ENCODE results near the gene SIAE.

DNA sequence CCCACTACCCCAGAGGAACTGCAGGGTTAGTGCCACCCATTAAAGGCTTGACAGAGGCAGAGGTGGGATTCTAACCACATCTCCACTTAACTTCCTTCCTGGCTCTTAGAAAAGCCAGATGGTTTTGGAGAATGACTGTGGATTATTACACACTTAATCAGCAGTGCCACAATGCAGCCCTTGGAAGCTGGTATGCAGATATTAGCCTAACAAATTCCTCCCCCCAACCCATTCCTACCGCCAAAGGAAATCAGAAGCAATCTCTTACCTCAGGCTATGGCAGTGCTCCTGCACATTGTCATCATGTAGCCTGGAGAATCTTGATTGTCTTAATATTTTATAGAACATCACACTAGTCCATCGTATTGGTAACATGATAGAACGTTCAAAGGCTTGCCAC is 43.1 kb upstream of the SIAE start:
- no peak for TF ChIP-seq POLR2A (IDR thresholded peaks at IDR 0.05)
- TF ChIP-seq, protein P1, sequence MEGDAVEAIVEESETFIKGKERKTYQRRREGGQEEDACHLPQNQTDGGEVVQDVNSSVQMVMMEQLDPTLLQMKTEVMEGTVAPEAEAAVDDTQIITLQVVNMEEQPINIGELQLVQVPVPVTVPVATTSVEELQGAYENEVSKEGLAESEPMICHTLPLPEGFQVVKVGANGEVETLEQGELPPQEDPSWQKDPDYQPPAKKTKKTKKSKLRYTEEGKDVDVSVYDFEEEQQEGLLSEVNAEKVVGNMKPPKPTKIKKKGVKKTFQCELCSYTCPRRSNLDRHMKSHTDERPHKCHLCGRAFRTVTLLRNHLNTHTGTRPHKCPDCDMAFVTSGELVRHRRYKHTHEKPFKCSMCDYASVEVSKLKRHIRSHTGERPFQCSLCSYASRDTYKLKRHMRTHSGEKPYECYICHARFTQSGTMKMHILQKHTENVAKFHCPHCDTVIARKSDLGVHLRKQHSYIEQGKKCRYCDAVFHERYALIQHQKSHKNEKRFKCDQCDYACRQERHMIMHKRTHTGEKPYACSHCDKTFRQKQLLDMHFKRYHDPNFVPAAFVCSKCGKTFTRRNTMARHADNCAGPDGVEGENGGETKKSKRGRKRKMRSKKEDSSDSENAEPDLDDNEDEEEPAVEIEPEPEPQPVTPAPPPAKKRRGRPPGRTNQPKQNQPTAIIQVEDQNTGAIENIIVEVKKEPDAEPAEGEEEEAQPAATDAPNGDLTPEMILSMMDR (IDR thresholded peaks at IDR 0.05), result no peak
